ENCODE data around the gene GASK1B.
A peak's percentile ranks its signal among the peaks of the same experiment; 100 is the strongest.

GASK1B gene

DNA sequence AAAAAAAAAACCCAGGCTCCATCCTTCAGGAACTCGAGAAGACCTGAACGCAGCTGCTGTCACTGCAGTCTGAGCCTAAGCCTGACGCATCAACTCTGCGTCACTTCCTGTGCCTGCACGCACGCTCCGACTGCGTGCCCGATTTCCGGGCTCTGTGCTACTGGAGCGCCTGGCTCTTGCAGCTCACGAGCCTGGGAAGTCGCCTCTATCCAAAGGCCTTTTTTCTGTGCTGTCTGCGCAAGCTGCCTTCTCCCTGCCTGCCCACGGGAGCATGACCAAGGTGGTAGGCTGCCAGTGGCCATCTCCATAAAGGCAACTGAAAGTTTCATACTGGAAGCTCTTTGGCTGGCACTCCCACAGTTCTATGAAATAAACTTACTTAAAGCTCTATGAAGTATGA, 9.9 kb upstream of the GASK1B start:
- DNase-seq, result no peak

GRCh38 chr4:158181906-158182305, 9.1 kb upstream of the GASK1B start:
- DNase-seq, result no peak

- no peak for DNase-seq
Measured at GRCh38 chr4:158179465-158179864, 6.6 kb upstream of the GASK1B start.

- no peak for DNase-seq
Measured at GRCh38 chr4:158176776-158177175, 4.0 kb upstream of the GASK1B start.

DNA sequence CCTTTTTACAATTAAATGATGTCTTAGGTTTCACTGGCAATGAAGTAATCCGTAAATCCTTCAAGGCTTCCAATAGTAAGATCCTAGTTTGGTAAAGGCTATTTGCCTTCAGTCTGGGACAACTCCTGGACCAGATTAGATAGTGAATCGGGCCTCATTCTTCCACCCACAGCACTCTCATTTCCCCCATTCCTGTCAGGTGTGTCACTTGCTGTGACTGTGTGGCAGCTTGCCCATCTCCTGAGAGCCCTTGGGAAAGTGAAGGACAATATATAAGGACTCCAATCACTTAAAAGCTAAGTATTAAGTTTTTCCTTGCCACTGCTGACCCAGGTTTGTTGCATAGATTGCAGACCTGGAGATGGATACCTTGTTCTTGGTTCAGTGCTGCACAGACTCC, 3.3 kb upstream of the GASK1B start:
- DNase-seq, result no peak

- peak; percentile 14 for DNase-seq
Measured at GRCh38 chr4:158170691-158171561, 1.9 kb downstream of the GASK1B start.

GRCh38 chr4:158169931-158170690, 2.7 kb downstream of the GASK1B start:
- no peak for DNase-seq

DNA sequence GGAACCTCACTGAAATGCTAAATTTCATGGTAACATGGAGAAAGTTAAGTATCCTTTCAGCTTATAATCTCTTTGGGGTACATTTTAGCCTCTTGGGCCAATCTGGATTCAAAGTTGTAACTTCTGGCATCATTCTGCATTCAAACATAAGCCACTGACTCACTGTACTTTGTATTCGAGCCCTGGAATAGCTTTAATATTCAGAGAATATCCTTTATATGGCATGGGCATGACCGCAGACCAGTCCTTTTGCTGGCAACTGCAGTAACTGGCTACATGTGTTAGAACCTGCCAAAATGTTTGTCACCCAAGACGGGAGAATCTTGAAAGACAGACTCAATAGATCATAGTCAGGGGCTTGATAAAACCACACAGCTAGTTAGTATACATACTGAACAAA, 3.3 kb downstream of the GASK1B start:
- no peak for DNase-seq

DNA sequence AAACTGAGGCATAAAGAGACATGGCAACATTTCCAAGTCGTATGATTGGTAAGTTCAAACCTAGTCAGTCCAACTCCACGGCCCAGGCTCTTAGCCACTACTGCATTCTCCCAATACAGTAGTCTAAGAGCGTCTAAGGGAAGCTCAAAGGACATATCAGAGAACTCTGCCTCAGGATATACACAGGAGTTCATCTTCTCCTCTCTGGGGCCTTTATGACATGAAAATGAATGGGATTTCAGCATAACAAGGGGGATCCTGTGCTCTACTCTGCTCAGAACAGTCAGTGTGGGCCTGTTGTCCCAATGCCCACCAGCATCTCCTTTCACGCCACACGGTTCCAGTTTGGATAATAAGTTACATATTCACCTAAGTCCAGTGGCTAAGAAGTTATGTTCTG, 4.2 kb downstream of the GASK1B start:
- no peak for DNase-seq

GRCh38 chr4:158166701-158167100, 6.1 kb downstream of the GASK1B start:
- DNase-seq, result no peak

- DNase-seq, result no peak
Measured at GRCh38 chr4:158164768-158165213, 8.0 kb downstream of the GASK1B start.

GRCh38 chr4:158163941-158164767, 8.7 kb downstream of the GASK1B start:
- no peak for DNase-seq

- DNase-seq, result no peak
Measured at GRCh38 chr4:158162631-158163030, 10.2 kb downstream of the GASK1B start.

GRCh38 chr4:158161551-158162354, 11.1 kb downstream of the GASK1B start:
- no peak for DNase-seq

- DNase-seq, result no peak
Measured at GRCh38 chr4:158159718-158160094, 13.1 kb downstream of the GASK1B start.

GRCh38 chr4:158159054-158159717, 13.6 kb downstream of the GASK1B start:
- no peak for DNase-seq

DNA sequence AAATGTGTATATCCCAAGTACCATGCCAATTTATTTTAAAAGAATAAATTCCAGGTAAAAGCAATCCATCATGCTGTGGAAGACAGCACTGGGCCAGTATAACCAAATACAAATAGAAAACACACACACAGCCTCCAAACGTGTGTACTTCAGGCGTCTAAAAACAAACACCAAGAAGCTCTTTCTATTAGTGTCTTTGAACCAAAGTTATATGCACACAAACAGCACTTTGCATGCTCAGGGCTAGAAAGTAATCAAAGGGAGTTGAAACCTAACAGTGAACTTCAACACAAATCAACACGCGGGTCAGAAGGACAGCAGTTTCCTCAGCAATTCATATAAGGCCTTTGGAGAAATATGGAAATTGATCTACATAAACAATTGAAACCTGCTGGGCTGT, 15.4 kb downstream of the GASK1B start:
- no peak for DNase-seq

- DNase-seq, result no peak
Measured at GRCh38 chr4:158155656-158156356, 17.0 kb downstream of the GASK1B start.

DNA sequence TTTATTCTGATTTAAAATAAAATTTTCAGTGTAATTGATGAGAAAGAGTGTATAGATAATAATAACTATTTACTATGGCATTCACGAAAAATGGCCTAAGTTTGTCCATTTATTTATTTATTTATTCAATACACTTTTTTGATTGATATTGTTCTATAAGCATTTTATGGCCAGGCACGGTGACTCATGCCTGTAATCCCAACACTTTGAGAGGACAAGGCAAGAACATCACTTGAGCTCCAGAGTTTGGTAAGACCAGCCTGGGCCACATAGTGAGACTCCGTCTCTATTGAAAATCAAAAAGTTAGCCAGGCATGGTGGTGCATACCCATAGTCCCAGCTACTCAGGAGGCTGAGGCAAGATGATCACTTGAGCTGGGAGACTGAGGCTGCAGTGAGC, 25.7 kb downstream of the GASK1B start:
- no peak for DNase-seq

DNA sequence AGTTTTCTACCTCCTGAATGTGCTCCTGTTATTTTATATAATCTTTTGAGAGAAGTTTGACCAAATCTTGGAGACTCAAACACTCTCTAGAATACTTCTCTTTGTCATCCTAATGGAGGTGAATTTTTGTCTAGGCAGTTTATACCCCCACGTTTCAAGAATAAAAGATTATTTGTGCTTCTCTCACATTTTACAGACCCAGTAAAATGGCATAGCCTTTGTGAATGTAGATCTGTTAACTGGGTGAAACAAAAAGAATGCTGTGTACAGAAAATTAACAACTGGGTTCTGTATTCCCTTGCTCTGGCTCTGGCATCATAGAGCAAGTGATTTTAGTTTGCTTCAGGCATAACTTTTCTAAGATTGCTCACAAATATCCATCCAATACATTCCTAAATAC, 26.1 kb downstream of the GASK1B start:
- DNase-seq, result no peak

GRCh38 chr4:158139086-158139485, 33.7 kb downstream of the GASK1B start:
- DNase-seq, result no peak
